PFSK-1 (cell line): ENCODE data around the gene CYP2A7.

Experiments used
- FOXP2 ChIP-seq: optimal IDR thresholded peaks from 2 replicates; pipeline ENCODE3; 2011; ENCODE audit warnings: borderline replicate concordance, control low read depth, inconsistent platforms; ENCODE audit not compliant: insufficient read depth; ENCODE audit errors: extremely low read length, extremely low read depth
- POLR2AphosphoS5 ChIP-seq: IDR thresholded peaks from 2 replicates; pipeline ENCODE4 v1.6.1; 2012; ENCODE audit warnings: low read depth, mild to moderate bottlenecking, control low read depth, low read length, moderate library complexity
- REST ChIP-seq, 2 experiments: IDR thresholded peaks; 2 replicates each; pipeline versions ENCODE4 v1.6.1 to v1.8.0; 2011 to 2012; ENCODE audit warnings: low read depth in 2 of 2, low read length in 2 of 2, control low read depth in 1 of 2, inconsistent platforms in 1 of 2, mild to moderate bottlenecking in 1 of 2, moderate library complexity in 1 of 2; ENCODE audit not compliant: insufficient read depth in 1 of 2
- SIN3A ChIP-seq: IDR thresholded peaks from 2 replicates; pipeline ENCODE4 v1.6.1; 2012; ENCODE audit warnings: mild to moderate bottlenecking, low read length, moderate library complexity, borderline replicate concordance; ENCODE audit not compliant: insufficient read depth
- TAF1 ChIP-seq: IDR thresholded peaks from 2 replicates; pipeline ENCODE4 v1.6.1; 2012; ENCODE audit warnings: low read length, control low read depth, borderline replicate concordance; ENCODE audit not compliant: insufficient read depth

Gene CYP2A7

GRCh38 chr19:40893112-40893511 lies 11.1 kb upstream of the CYP2A7 start:
- TF ChIP-seq FOXP2 = no peak

GRCh38 chr19:40889366-40889765 lies 7.3 kb upstream of the CYP2A7 start:
- no peak for TF ChIP-seq REST (IDR thresholded peaks at IDR 0.05; ENCODE audit: insufficient read depth in 1 of 2, low read depth in 2 of 2, low read length in 2 of 2)
- TF ChIP-seq POLR2AphosphoS5 = no peak
- TF ChIP-seq TAF1 = no peak
- TF ChIP-seq SIN3A = no peak
- TF ChIP-seq FOXP2 = no peak

GRCh38 chr19:40888191-40888590 lies 6.2 kb upstream of the CYP2A7 start:
- no peak for TF ChIP-seq FOXP2
- TF ChIP-seq SIN3A = no peak
- TF ChIP-seq TAF1 = no peak
- TF ChIP-seq POLR2AphosphoS5 = no peak
- TF ChIP-seq REST (IDR thresholded peaks at IDR 0.05; ENCODE audit: insufficient read depth in 1 of 2, low read depth in 2 of 2, low read length in 2 of 2) = no peak

GRCh38 chr19:40872209-40872608 lies 9.8 kb downstream of the CYP2A7 start:
- TF ChIP-seq TAF1 (no peak), POLR2AphosphoS5 (no peak), REST (IDR thresholded peaks at IDR 0.05; ENCODE audit: insufficient read depth in 1 of 2, low read depth in 2 of 2, low read length in 2 of 2) (no peak)

GRCh38 chr19:40867701-40868100 lies 14.3 kb downstream of the CYP2A7 start:
- TF ChIP-seq FOXP2 = no peak
- no peak for TF ChIP-seq TAF1
- no peak for TF ChIP-seq POLR2AphosphoS5
- no peak for TF ChIP-seq REST (IDR thresholded peaks at IDR 0.05; ENCODE audit: insufficient read depth in 1 of 2, low read depth in 2 of 2, low read length in 2 of 2)
- no peak for TF ChIP-seq SIN3A

- TF ChIP-seq REST (IDR thresholded peaks at IDR 0.05; ENCODE audit: insufficient read depth in 1 of 2, low read depth in 2 of 2, low read length in 2 of 2) = no peak
These were observed 19.2 kb downstream of the CYP2A7 start for GRCh38 chr19:40862785-40863184.
